IMR-90 (cell line): ENCODE measurements around the gene CASP7. TPM values are rescaled to one million over a fixed set of nuclear protein-coding genes. Genes with fewer than 3 reads are reported as not detected.

Experiments used
- ATAC-seq: fragments of 200-7000 bp; cut with Tn5 transposase; 2 replicates; pipeline ENCODE4 v1.9.1; 2020; ENCODE audit warnings: low read depth, mild to moderate bottlenecking, moderate library complexity
- BruUV-seq: library from RNA; stranded (reverse); fragments of 400-500 nt; replicated peaks from 2 replicates; lab custom pipeline; 2021; lab: Mats Ljungman, UMichigan
- CTCF ChIA-PET: fragments of 300-600 bp; formaldehyde crosslinking; extraction: SDS; loops from one replicate; lab custom pipeline; 2021; ENCODE audit warnings: antibody characterized with exemption; lab: Yijun Ruan, JAX
- POLR2A ChIA-PET: fragments of 300-600 bp; sonication (Branson Sonifier 250); formaldehyde crosslinking; loops from one replicate; lab custom pipeline; 2022; ENCODE audit warnings: antibody characterized with exemption; ENCODE audit not compliant: unreplicated experiment; lab: Charles Lee
- DNase-seq: peaks from one replicate; pipeline ENCODE4 v3.0.0; 2013
- H2AFZ ChIP-seq: replicated peaks from 2 replicates; pipeline ENCODE3; 2013; ENCODE audit warnings: low read length, mild to moderate bottlenecking; ENCODE audit not compliant: poor library complexity
- H2AK5ac ChIP-seq: 2 replicates; pipeline ENCODE4 v1.6.1; 2013; ENCODE audit warnings: low read depth, low read length, inconsistent platforms
- H2AK9ac ChIP-seq: replicated peaks from 2 replicates; pipeline ENCODE3; 2013; ENCODE audit warnings: mild to moderate bottlenecking, low read depth, low read length, moderate library complexity; ENCODE audit not compliant: poor library complexity
- H2BK120ac ChIP-seq: 2 replicates; pipeline ENCODE4 v1.6.1; 2013; ENCODE audit warnings: low read depth, low read length, inconsistent platforms
- H2BK15ac ChIP-seq: 3 replicates; pipeline ENCODE4 v1.6.1; 2013; ENCODE audit warnings: low read depth, low read length, inconsistent platforms
- H2BK20ac ChIP-seq: 2 replicates; pipeline ENCODE4 v1.6.1; 2013; ENCODE audit warnings: low read depth, mild to moderate bottlenecking, inconsistent platforms, low read length, moderate library complexity
- H2BK5ac ChIP-seq: 2 replicates; pipeline ENCODE4 v1.6.1; 2013; ENCODE audit warnings: mild to moderate bottlenecking, low read depth, low read length, inconsistent platforms; ENCODE audit not compliant: poor library complexity, severe bottlenecking
- H3K14ac ChIP-seq: replicated peaks from 2 replicates; pipeline ENCODE4 v1.6.1; 2013; ENCODE audit warnings: low read depth, low read length, inconsistent platforms
- H3K18ac ChIP-seq: 2 replicates; pipeline ENCODE4 v1.6.1; 2013; ENCODE audit warnings: low read depth, low read length, control low read depth
- H3K23ac ChIP-seq: 2 replicates; pipeline ENCODE4 v1.6.1; 2013; ENCODE audit warnings: low read depth, low read length, inconsistent platforms
- H3K27ac ChIP-seq: 2 replicates; pipeline ENCODE4 v1.5.1; 2013; ENCODE audit warnings: mild to moderate bottlenecking, control low read depth, low read length; ENCODE audit not compliant: insufficient read depth
- H3K27me3 ChIP-seq: 2 replicates; pipeline ENCODE4 v1.6.1; 2013; ENCODE audit warnings: low read length; ENCODE audit not compliant: control insufficient read depth, insufficient read depth
- H3K36me3 ChIP-seq: 2 replicates; pipeline ENCODE4 v1.6.1; 2013; ENCODE audit warnings: low read length, mixed read lengths; ENCODE audit not compliant: control insufficient read depth, insufficient read depth
- H3K4ac ChIP-seq: 2 replicates; pipeline ENCODE4 v1.6.1; 2013; ENCODE audit warnings: low read depth, low read length, inconsistent platforms
- H3K4me1 ChIP-seq: 2 replicates; pipeline ENCODE4 v1.6.1; 2013; ENCODE audit warnings: low read length, mixed read lengths; ENCODE audit not compliant: control insufficient read depth, insufficient read depth
- H3K4me2 ChIP-seq: 2 replicates; pipeline ENCODE4 v1.6.1; 2013; ENCODE audit warnings: low read depth, mild to moderate bottlenecking, control low read depth, low read length, moderate library complexity
- H3K4me3 ChIP-seq: 2 replicates; pipeline ENCODE4 v1.5.1; 2013; ENCODE audit warnings: low read depth, mild to moderate bottlenecking, control low read depth, low read length, moderate library complexity; ENCODE audit not compliant: insufficient read depth
- H3K56ac ChIP-seq: 2 replicates; pipeline ENCODE4 v1.6.1; 2013; ENCODE audit warnings: low read length, inconsistent platforms; ENCODE audit not compliant: insufficient read depth; ENCODE audit errors: extremely low read depth
- H3K79me1 ChIP-seq, 2 experiments: 2 replicates each; pipeline ENCODE4 v1.6.1; 2013; ENCODE audit warnings: low read length in 2 of 2, inconsistent platforms in 1 of 2, low read depth in 1 of 2
- H3K9ac ChIP-seq: 2 replicates; pipeline ENCODE4 v1.6.1; 2013; ENCODE audit warnings: low read depth, low read length, control low read depth
- H3K9me1 ChIP-seq: 2 replicates; pipeline ENCODE4 v1.6.1; 2013; ENCODE audit warnings: low read length, inconsistent platforms; ENCODE audit not compliant: insufficient read depth
- H3K9me3 ChIP-seq: 2 replicates; pipeline ENCODE4 v1.6.1; 2013; ENCODE audit warnings: low read length; ENCODE audit not compliant: control insufficient read depth, insufficient read depth
- H4K20me1 ChIP-seq: 2 replicates; pipeline ENCODE4 v1.6.1; 2013; ENCODE audit warnings: low read length, inconsistent platforms; ENCODE audit not compliant: insufficient read depth
- H4K5ac ChIP-seq: 2 replicates; pipeline ENCODE4 v1.6.1; 2013; ENCODE audit warnings: mild to moderate bottlenecking, low read depth, low read length, control low read depth
- H4K8ac ChIP-seq, 2 experiments: 2 replicates each; pipeline ENCODE4 v1.6.1; 2013; ENCODE audit warnings: low read depth in 2 of 2, low read length in 2 of 2, control low read depth in 1 of 2, inconsistent platforms in 1 of 2
- H4K91ac ChIP-seq: 2 replicates; pipeline ENCODE4 v1.6.1; 2013; ENCODE audit warnings: low read depth, low read length, inconsistent platforms; ENCODE audit not compliant: insufficient read depth
- CEBPB ChIP-seq: IDR thresholded peaks from 2 replicates; pipeline ENCODE4 v1.6.1; 2012; ENCODE audit warnings: low read depth, low read length, improper control_type of control experiment
- FOS ChIP-seq: fragments of 150-350 bp; IDR thresholded peaks from 2 replicates; pipeline ENCODE4 v1.6.1; 2016; ENCODE audit warnings: low read depth, low read length
- RAD21 ChIP-seq: IDR thresholded peaks from 2 replicates; pipeline ENCODE4 v1.6.1; 2012; ENCODE audit warnings: low read length, improper control_type of control experiment
- WGBS, 2 experiments: methylation state at CpG; one replicate each; pipeline versions ENCODE4 v1.1.5 to v1.1.7; 2013; ENCODE audit warnings: missing lambda C conversion rate in 2 of 2; ENCODE audit not compliant: insufficient read length in 1 of 2; ENCODE audit errors: extremely low coverage in 2 of 2; 5-methylcytosine and 5-hydroxymethylcytosine counted together
- dilution Hi-C: fragments of 300-500 bp; cut with HindIII; formaldehyde crosslinking; loops from one replicate; pipeline ENCODE4 v1.14.3; 2018; ENCODE audit warnings: low sequenced_read_pairs; ENCODE audit not compliant: unreplicated experiment
- in situ Hi-C: fragments of 300-500 bp; cut with MboI; formaldehyde crosslinking; loops from 3 replicates; pipeline ENCODE4 v1.14.3; 2019; ENCODE audit warnings: low sequenced_read_pairs, inconsistent platforms, mixed read lengths
- intact Hi-C: fragments of 100-400 bp; cut with micrococcal nuclease; formaldehyde crosslinking; loops from 2 replicates; pipeline ENCODE4 v1.10.0; 2022
- polyA plus RNA-seq, 3 experiments: library from polyadenylated mRNA; depleted of rRNA; stranded (reverse); fragments of >200 nt; gene quantifications; 2 replicates each; pipeline ENCODE4 v1.2.3, GENCODE V29; 2012; ENCODE audit warnings: low replicate concordance in 1 of 3
- total RNA-seq: library from RNA; depleted of rRNA; stranded (reverse); fragments of >200 nt; gene quantifications from 2 replicates; pipeline ENCODE4 v1.2.3, GENCODE V29; 2012
- TF ChIP-seq, protein P1 (sequence below): conservative IDR thresholded peaks from 2 replicates; pipeline ENCODE4 v1.5.1; 2012; ENCODE audit warnings: mild to moderate bottlenecking, low read depth, low read length, improper control_type of control experiment

CASP7 gene
- total and polyA plus RNA-seq, 2 of the 4 experiments (the other 2 are of a cell fraction) = 15.1 to 16.7 TPM

- Histone ChIP-seq H3K4me2 (no peak overlapping the region), H4K5ac (no peak overlapping the region), H3K4me3 (no peak overlapping the region), H3K18ac (no peak overlapping the region), H3K4ac (no peak overlapping the region), H4K91ac (no peak overlapping the region), H2BK15ac (no peak overlapping the region), H3K4me1 (peaks cover 4% of the 10 kb centered on the region), H3K9me1 (peaks cover 8% of the 10 kb centered on the region; the same call in 1 of the 2 replicates), H2BK5ac (no peak overlapping the region), H3K14ac (no peak overlapping the region), H2AK9ac (no peak overlapping the region), H3K36me3 (peaks cover 5% of the 10 kb centered on the region; the same call in 1 of the 2 replicates), H2BK120ac (no peak overlapping the region), H2AFZ (no peak overlapping the region), H4K8ac (no peak overlapping the region), H3K79me1 (peaks cover 8 to 44% of the 10 kb centered on the region in 2 experiments), H3K9ac (no peak overlapping the region), H3K27me3 (no peaks in the 10 kb centered on the region), H3K56ac (no peak overlapping the region), H3K27ac (no peak overlapping the region), H3K23ac (no peak overlapping the region), H3K9me3 (no peaks in the 10 kb centered on the region), H2AK5ac (no peak overlapping the region), H4K20me1 (peaks cover 19% of the 10 kb centered on the region), H2BK20ac (no peak overlapping the region)
- ChIA-PET CTCF (no interaction called here), POLR2A (no interaction called here)
- ATAC-seq (no peak), DNase-seq (no peak)
- TF ChIP-seq RAD21 (no peak), FOS (no peak), CEBPB (no peak)
- TF ChIP-seq, protein P1, sequence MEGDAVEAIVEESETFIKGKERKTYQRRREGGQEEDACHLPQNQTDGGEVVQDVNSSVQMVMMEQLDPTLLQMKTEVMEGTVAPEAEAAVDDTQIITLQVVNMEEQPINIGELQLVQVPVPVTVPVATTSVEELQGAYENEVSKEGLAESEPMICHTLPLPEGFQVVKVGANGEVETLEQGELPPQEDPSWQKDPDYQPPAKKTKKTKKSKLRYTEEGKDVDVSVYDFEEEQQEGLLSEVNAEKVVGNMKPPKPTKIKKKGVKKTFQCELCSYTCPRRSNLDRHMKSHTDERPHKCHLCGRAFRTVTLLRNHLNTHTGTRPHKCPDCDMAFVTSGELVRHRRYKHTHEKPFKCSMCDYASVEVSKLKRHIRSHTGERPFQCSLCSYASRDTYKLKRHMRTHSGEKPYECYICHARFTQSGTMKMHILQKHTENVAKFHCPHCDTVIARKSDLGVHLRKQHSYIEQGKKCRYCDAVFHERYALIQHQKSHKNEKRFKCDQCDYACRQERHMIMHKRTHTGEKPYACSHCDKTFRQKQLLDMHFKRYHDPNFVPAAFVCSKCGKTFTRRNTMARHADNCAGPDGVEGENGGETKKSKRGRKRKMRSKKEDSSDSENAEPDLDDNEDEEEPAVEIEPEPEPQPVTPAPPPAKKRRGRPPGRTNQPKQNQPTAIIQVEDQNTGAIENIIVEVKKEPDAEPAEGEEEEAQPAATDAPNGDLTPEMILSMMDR = no peak
- no CpG with 5 or more reads among the region's 3 CpGs for WGBS, 2 experiments
- no TSS peak for BruUV-seq
- intact Hi-C loops = no loop called here
- dilution Hi-C loops = no loop called here
- in situ Hi-C loops = no loop called here
Observed at GRCh38 chr10:113712024-113712423, 32.3 kb downstream of the CASP7 start.
